HEK293 (cell line): ENCODE measurements around the gene PHYH.
"Not testable (repeated sequence)": the region's sequence is repeated elsewhere in the genome, so short reads cannot be mapped to it uniquely, and the experiment has no call there.

Source experiments
- KLF10 ChIP-seq: fragments of 450-650 bp; IDR thresholded peaks from 2 replicates; pipeline ENCODE4 v1.5.1; 2018; ENCODE audit warnings: missing biosample characterization, mild to moderate bottlenecking, missing genetic modification characterization
- ZFP37 ChIP-seq: fragments of 450-650 bp; formaldehyde crosslinking; IDR thresholded peaks from 2 replicates; pipeline ENCODE4 v1.5.1; 2016; ENCODE audit warnings: missing biosample characterization, missing genetic modification characterization
- ZNF423 ChIP-seq: fragments of 450-650 bp; formaldehyde crosslinking; IDR thresholded peaks from 2 replicates; pipeline ENCODE4 v1.5.1; 2016; ENCODE audit warnings: missing biosample characterization, missing genetic modification characterization
- ZNF513 ChIP-seq: fragments of 450-650 bp; IDR thresholded peaks from 2 replicates; pipeline ENCODE4 v1.5.1; 2018; ENCODE audit warnings: missing biosample characterization, missing genetic modification characterization
- ZNF544 ChIP-seq: fragments of 450-650 bp; formaldehyde crosslinking; IDR thresholded peaks from 2 replicates; pipeline ENCODE4 v1.5.0; 2017; ENCODE audit warnings: missing biosample characterization, missing genetic modification characterization
- ZNF549 ChIP-seq: fragments of 450-650 bp; IDR thresholded peaks from 2 replicates; pipeline ENCODE4 v1.5.1; 2018; ENCODE audit warnings: missing biosample characterization, missing genetic modification characterization, mild to moderate bottlenecking, inconsistent platforms, moderate library complexity
- ZNF596 ChIP-seq: fragments of 450-650 bp; IDR thresholded peaks from 2 replicates; pipeline ENCODE4 v1.5.0; 2018; ENCODE audit warnings: missing biosample characterization, mild to moderate bottlenecking, missing genetic modification characterization, moderate library complexity
- TF ChIP-seq, protein P1 (sequence below): fragments of 450-650 bp; formaldehyde crosslinking; IDR thresholded peaks from 2 replicates; pipeline ENCODE4 v1.5.1; 2016; ENCODE audit warnings: missing biosample characterization, missing genetic modification characterization
- TF ChIP-seq, protein P2 (sequence below): fragments of 450-650 bp; formaldehyde crosslinking; IDR thresholded peaks from 2 replicates; pipeline ENCODE4 v1.5.1; 2016; ENCODE audit warnings: missing biosample characterization, missing genetic modification characterization
- TF ChIP-seq, protein P3 (sequence below): fragments of 450-650 bp; formaldehyde crosslinking; IDR thresholded peaks from 2 replicates; pipeline ENCODE4 v1.5.1; 2016; ENCODE audit warnings: missing biosample characterization, missing genetic modification characterization, low read depth
- TF ChIP-seq, protein P4 (sequence below): fragments of 450-650 bp; formaldehyde crosslinking; conservative IDR thresholded peaks from 2 replicates; pipeline ENCODE4 v1.5.1; 2016; ENCODE audit warnings: low read depth, missing biosample characterization, missing genetic modification characterization

DNA sequence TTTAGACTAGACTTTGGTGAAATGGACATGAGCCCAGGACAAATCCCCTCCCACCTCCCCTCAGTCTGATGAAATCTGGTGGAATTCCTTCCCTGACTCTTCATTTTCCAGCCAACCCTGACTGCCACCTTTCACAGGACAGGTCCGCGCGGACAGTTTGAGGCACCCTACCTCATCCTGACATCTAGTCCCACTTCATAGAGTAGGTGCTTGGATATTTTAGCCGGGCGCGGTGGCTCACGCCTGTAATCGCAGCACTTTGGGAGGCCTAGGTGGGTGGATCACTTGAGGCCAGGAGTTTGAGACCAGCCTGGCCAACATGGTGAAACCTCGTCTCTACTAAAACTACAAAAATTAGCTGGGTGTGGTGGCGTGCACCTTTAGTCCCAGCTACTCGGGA, 23.7 kb downstream of the PHYH start:
- not testable (repeated sequence) for TF ChIP-seq KLF10 (tag by site-specific recombination); ZNF596 (tag by site-specific recombination); ZNF549; ZNF513 (tag by site-specific recombination); ZFP37 (tag by site-specific recombination); ZNF544 (tag by site-specific recombination); ZNF423 (tag by site-specific recombination)
- TF ChIP-seq, protein P1, sequence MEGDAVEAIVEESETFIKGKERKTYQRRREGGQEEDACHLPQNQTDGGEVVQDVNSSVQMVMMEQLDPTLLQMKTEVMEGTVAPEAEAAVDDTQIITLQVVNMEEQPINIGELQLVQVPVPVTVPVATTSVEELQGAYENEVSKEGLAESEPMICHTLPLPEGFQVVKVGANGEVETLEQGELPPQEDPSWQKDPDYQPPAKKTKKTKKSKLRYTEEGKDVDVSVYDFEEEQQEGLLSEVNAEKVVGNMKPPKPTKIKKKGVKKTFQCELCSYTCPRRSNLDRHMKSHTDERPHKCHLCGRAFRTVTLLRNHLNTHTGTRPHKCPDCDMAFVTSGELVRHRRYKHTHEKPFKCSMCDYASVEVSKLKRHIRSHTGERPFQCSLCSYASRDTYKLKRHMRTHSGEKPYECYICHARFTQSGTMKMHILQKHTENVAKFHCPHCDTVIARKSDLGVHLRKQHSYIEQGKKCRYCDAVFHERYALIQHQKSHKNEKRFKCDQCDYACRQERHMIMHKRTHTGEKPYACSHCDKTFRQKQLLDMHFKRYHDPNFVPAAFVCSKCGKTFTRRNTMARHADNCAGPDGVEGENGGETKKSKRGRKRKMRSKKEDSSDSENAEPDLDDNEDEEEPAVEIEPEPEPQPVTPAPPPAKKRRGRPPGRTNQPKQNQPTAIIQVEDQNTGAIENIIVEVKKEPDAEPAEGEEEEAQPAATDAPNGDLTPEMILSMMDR: not testable (repeated sequence)
- TF ChIP-seq, protein P2, sequence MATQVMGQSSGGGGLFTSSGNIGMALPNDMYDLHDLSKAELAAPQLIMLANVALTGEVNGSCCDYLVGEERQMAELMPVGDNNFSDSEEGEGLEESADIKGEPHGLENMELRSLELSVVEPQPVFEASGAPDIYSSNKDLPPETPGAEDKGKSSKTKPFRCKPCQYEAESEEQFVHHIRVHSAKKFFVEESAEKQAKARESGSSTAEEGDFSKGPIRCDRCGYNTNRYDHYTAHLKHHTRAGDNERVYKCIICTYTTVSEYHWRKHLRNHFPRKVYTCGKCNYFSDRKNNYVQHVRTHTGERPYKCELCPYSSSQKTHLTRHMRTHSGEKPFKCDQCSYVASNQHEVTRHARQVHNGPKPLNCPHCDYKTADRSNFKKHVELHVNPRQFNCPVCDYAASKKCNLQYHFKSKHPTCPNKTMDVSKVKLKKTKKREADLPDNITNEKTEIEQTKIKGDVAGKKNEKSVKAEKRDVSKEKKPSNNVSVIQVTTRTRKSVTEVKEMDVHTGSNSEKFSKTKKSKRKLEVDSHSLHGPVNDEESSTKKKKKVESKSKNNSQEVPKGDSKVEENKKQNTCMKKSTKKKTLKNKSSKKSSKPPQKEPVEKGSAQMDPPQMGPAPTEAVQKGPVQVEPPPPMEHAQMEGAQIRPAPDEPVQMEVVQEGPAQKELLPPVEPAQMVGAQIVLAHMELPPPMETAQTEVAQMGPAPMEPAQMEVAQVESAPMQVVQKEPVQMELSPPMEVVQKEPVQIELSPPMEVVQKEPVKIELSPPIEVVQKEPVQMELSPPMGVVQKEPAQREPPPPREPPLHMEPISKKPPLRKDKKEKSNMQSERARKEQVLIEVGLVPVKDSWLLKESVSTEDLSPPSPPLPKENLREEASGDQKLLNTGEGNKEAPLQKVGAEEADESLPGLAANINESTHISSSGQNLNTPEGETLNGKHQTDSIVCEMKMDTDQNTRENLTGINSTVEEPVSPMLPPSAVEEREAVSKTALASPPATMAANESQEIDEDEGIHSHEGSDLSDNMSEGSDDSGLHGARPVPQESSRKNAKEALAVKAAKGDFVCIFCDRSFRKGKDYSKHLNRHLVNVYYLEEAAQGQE: not testable (repeated sequence)
- TF ChIP-seq, protein P3, sequence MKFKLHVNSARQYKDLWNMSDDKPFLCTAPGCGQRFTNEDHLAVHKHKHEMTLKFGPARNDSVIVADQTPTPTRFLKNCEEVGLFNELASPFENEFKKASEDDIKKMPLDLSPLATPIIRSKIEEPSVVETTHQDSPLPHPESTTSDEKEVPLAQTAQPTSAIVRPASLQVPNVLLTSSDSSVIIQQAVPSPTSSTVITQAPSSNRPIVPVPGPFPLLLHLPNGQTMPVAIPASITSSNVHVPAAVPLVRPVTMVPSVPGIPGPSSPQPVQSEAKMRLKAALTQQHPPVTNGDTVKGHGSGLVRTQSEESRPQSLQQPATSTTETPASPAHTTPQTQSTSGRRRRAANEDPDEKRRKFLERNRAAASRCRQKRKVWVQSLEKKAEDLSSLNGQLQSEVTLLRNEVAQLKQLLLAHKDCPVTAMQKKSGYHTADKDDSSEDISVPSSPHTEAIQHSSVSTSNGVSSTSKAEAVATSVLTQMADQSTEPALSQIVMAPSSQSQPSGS (tag by site-specific recombination): not testable (repeated sequence)
- TF ChIP-seq, protein P4, sequence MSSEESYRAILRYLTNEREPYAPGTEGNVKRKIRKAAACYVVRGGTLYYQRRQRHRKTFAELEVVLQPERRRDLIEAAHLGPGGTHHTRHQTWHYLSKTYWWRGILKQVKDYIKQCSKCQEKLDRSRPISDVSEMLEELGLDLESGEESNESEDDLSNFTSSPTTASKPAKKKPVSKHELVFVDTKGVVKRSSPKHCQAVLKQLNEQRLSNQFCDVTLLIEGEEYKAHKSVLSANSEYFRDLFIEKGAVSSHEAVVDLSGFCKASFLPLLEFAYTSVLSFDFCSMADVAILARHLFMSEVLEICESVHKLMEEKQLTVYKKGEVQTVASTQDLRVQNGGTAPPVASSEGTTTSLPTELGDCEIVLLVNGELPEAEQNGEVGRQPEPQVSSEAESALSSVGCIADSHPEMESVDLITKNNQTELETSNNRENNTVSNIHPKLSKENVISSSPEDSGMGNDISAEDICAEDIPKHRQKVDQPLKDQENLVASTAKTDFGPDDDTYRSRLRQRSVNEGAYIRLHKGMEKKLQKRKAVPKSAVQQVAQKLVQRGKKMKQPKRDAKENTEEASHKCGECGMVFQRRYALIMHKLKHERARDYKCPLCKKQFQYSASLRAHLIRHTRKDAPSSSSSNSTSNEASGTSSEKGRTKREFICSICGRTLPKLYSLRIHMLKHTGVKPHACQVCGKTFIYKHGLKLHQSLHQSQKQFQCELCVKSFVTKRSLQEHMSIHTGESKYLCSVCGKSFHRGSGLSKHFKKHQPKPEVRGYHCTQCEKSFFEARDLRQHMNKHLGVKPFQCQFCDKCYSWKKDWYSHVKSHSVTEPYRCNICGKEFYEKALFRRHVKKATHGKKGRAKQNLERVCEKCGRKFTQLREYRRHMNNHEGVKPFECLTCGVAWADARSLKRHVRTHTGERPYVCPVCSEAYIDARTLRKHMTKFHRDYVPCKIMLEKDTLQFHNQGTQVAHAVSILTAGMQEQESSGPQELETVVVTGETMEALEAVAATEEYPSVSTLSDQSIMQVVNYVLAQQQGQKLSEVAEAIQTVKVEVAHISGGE (tag by site-specific recombination): not testable (repeated sequence)
